ENCODE results near the gene SPATA2L. TPM values are rescaled to one million over a fixed set of nuclear protein-coding genes. Genes with fewer than 3 reads are reported as not detected.

Gene SPATA2L
- total RNA-seq, 1 donor from 2014 or later = 13.3 TPM

- no peaks in the 10 kb centered on the region for H3K9me3 ChIP-seq
- ATAC-seq = no peak
- H3K36me3 ChIP-seq = peaks cover 55% of the 10 kb centered on the region
- H3K4me1 ChIP-seq = peaks cover 39% of the 10 kb centered on the region
- no peak for TF ChIP-seq CTCF (IDR thresholded peaks at IDR 0.05)
- DNase-seq = no peak
- H3K27ac ChIP-seq = peak overlapping the region; percentile 96
- intact Hi-C loops (cut with DNase I) = no loop called here
- H3K4me3 ChIP-seq = peak overlapping the region; percentile 82
- H3K27me3 ChIP-seq = no peaks in the 10 kb centered on the region
These were observed 22.1 kb upstream of the SPATA2L start for GRCh38 chr16:89723279-89724250.

- Histone ChIP-seq H3K4me1 (peaks cover 39% of the 10 kb centered on the region), H3K27me3 (no peaks in the 10 kb centered on the region), H3K4me3 (peak overlapping the region; percentile 82), H3K36me3 (peaks cover 48% of the 10 kb centered on the region), H3K9me3 (no peaks in the 10 kb centered on the region), H3K27ac (peak overlapping the region; percentile 96)
- peak; percentile 93 for DNase-seq
- intact Hi-C loops (cut with DNase I) = no loop called here
- peak; percentile 68 for ATAC-seq
- no peak for TF ChIP-seq CTCF (IDR thresholded peaks at IDR 0.05)
These were observed 21.1 kb upstream of the SPATA2L start for GRCh38 chr16:89722392-89723278.

- peaks cover 39% of the 10 kb centered on the region for H3K36me3 ChIP-seq
- peak; percentile 90 for DNase-seq
- TF ChIP-seq CTCF (IDR thresholded peaks at IDR 0.05) = no peak
- no peaks in the 10 kb centered on the region for H3K27me3 ChIP-seq
- intact Hi-C loops (cut with DNase I) = no loop called here
- no peaks in the 10 kb centered on the region for H3K9me3 ChIP-seq
- ATAC-seq = peak; percentile 51
- H3K27ac ChIP-seq = peak overlapping the region; percentile 96
- H3K4me1 ChIP-seq = peaks cover 39% of the 10 kb centered on the region
- peak overlapping the region; percentile 82 for H3K4me3 ChIP-seq
These were observed 20.3 kb upstream of the SPATA2L start for GRCh38 chr16:89721546-89722391.

GRCh38 chr16:89720813-89721545 lies 19.5 kb upstream of the SPATA2L start, which contains the start of the genes VPS9D1 and ZNF276:
Gene VPS9D1 (minus strand): TSS chr16:89720898. CDS start chr16:89720861, 37 bp downstream.
Gene ZNF276 (plus strand): TSS chr16:89721537. CDS start chr16:89721641, 104 bp downstream.
- no peak for TF ChIP-seq CTCF (IDR thresholded peaks at IDR 0.05)
- Histone ChIP-seq H3K4me3 (peak within 1 kb of the TSS; percentile 82), H3K27ac (peak within 1 kb of the TSS; percentile 96), H3K27me3 (no peaks in the 10 kb centered on the region), H3K36me3 (peaks cover 32% of the 10 kb centered on the region), H3K4me1 (peaks cover 39% of the 10 kb centered on the region), H3K9me3 (no peaks in the 10 kb centered on the region)
- peak; percentile 82 for ATAC-seq
- intact Hi-C loops (cut with DNase I) = no loop called here
- DNase-seq = peak; percentile 95
